Retinal pigment epithelial cell (primary cell): Measurements from ENCODE around the gene MYZAP.

ENCODE experiments used
- DNase-seq: peaks from one replicate; pipeline ENCODE4 v3.0.0-alpha.2; 2010; ENCODE audit warnings: low read depth
- H3K4me3 ChIP-seq: 2 replicates; pipeline ENCODE4 v1.5.1; 2011; ENCODE audit warnings: mild to moderate bottlenecking, low read length, control low read depth, moderate library complexity
- CTCF ChIP-seq: conservative IDR thresholded peaks from 2 replicates; pipeline ENCODE4 v1.5.1; 2011; ENCODE audit warnings: low read depth, low read length, control low read depth, inconsistent platforms

Gene MYZAP

GRCh38 chr15:57631386-57632110 lies 39.8 kb downstream of the MYZAP start:
- no peak for TF ChIP-seq CTCF
- no peak overlapping the region for H3K4me3 ChIP-seq
- DNase-seq, result no peak

GRCh38 chr15:57634290-57634689 lies 42.6 kb downstream of the MYZAP start:
- TF ChIP-seq CTCF, result no peak
- H3K4me3 ChIP-seq, result no peak overlapping the region
- DNase-seq, result no peak

- DNase-seq, result no peak
- no peak for TF ChIP-seq CTCF
- H3K4me3 ChIP-seq, result no peak overlapping the region
Observed at GRCh38 chr15:57635300-57635909, 43.7 kb downstream of the MYZAP start.

GRCh38 chr15:57637846-57638245 lies 46.1 kb downstream of the MYZAP start:
- no peak for TF ChIP-seq CTCF
- no peak overlapping the region for H3K4me3 ChIP-seq
- no peak for DNase-seq

- no peak overlapping the region for H3K4me3 ChIP-seq
- TF ChIP-seq CTCF, result no peak
- no peak for DNase-seq
Observed at GRCh38 chr15:57639306-57639705, 47.6 kb downstream of the MYZAP start.

GRCh38 chr15:57640930-57641682 lies 49.4 kb downstream of the MYZAP start:
- peak; percentile 68 for TF ChIP-seq CTCF
- no peak for DNase-seq
- H3K4me3 ChIP-seq, result no peak overlapping the region
